GM11168 (cell line): ENCODE measurements around the gene GNG5.
"Not testable (repeated sequence)": the region's sequence is repeated elsewhere in the genome, so short reads cannot be mapped to it uniquely, and the experiment has no call there.

ENCODE experiments used
- in situ Hi-C: fragments of 300-500 bp; cut with MboI; formaldehyde crosslinking; loops from one replicate; pipeline ENCODE4 v1.12.0; 2022; ENCODE audit warnings: low sequenced_read_pairs; ENCODE audit not compliant: unreplicated experiment

Gene GNG5

GRCh38 chr1:84506002-84506728 is at the start of gene GNG5, which contains the start of gene SPATA1:
Gene GNG5, minus strand, starts transcription at chr1:84506581. Its CDS starts 490 bp downstream, at chr1:84506091.
Gene SPATA1, plus strand, starts transcription at chr1:84506386. Its CDS starts 9,974 bp downstream, at chr1:84516360.
- in situ Hi-C loops, result no loop called here

GRCh38 chr1:84550826-84551225 is 44.4 kb upstream of the GNG5 start:
- in situ Hi-C loops, result no loop called here

GRCh38 chr1:84541679-84542078 is 35.3 kb upstream of the GNG5 start:
- in situ Hi-C loops, result no loop called here

- in situ Hi-C loops, result no loop called here
Observed at GRCh38 chr1:84540759-84541158, 34.4 kb upstream of the GNG5 start.

- in situ Hi-C loops, result no loop called here
Observed at GRCh38 chr1:84539972-84540371, 33.6 kb upstream of the GNG5 start.

- in situ Hi-C loops, result no loop called here
Observed at GRCh38 chr1:84538599-84538998, 32.2 kb upstream of the GNG5 start.

- in situ Hi-C loops, result no loop called here
Observed at GRCh38 chr1:84525779-84526178, 19.4 kb upstream of the GNG5 start.

- in situ Hi-C loops, result no loop called here
Observed at GRCh38 chr1:84524590-84524989, 18.2 kb upstream of the GNG5 start.

- in situ Hi-C loops, result no loop called here
Observed at GRCh38 chr1:84510668-84511067, 4.3 kb upstream of the GNG5 start.

GRCh38 chr1:84510165-84510564 is 3.8 kb upstream of the GNG5 start:
- in situ Hi-C loops, result no loop called here

GRCh38 chr1:84509029-84509428 is 2.6 kb upstream of the GNG5 start:
- in situ Hi-C loops, result no loop called here

- in situ Hi-C loops, result no loop called here
Observed at GRCh38 chr1:84508510-84508909, 2.1 kb upstream of the GNG5 start.

- in situ Hi-C loops, result not testable (repeated sequence)
Observed at GRCh38 chr1:84507887-84508286, 1.5 kb upstream of the GNG5 start.

GRCh38 chr1:84506729-84507453 is 510 bp upstream of the GNG5 start:
- in situ Hi-C loops, result no loop called here

GRCh38 chr1:84505493-84506001 is 834 bp downstream of the GNG5 start:
- in situ Hi-C loops, result no loop called here

GRCh38 chr1:84504580-84505492 is 1.5 kb downstream of the GNG5 start:
- in situ Hi-C loops, result no loop called here

- in situ Hi-C loops, result no loop called here
Observed at GRCh38 chr1:84502927-84503326, 3.5 kb downstream of the GNG5 start.

GRCh38 chr1:84497631-84498275 is 8.6 kb downstream of the GNG5 start:
- in situ Hi-C loops, result no loop called here

- in situ Hi-C loops, result no loop called here
Observed at GRCh38 chr1:84496498-84496897, 9.9 kb downstream of the GNG5 start.

- in situ Hi-C loops, result no loop called here
Observed at GRCh38 chr1:84493747-84494146, 12.6 kb downstream of the GNG5 start.
